Mucosa of gallbladder (tissue), 1 donor: ENCODE data around the gene PMM2. TPM values are rescaled to one million over a fixed set of nuclear protein-coding genes. Genes with fewer than 3 reads are reported as not detected.

Experiments used
- DNase-seq: peaks from one replicate; pipeline ENCODE4 v3.0.0-alpha.2; 2020; ENCODE audit warnings: low spot score
- total RNA-seq: library from RNA; stranded (reverse); gene quantifications from one replicate; pipeline ENCODE4 v1.2.1, GENCODE V29; 2021
- donor health status: DM: no; HTN: no; CAD: no.

PMM2 gene
- total RNA-seq, 1 donor from 2014 or later, result 33.2 TPM

DNA sequence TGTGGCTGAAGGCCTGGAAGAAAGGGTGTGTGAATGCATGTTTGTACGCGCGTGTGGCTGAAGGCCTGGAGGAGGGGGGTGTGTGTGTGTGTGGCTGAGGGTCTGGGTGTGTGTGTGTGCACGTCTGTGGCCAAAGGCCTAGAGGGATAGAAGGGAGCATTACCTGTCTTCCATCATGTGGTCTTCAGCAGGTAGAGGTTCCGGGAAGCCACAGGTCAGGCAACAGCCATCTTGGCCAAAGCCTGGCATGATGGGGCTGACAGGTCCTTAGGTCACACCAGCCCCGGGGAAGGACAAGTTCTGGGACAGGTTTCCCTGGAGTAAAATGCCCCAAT, 89.8 kb downstream of the PMM2 start:
- DNase-seq, result no peak

DNA sequence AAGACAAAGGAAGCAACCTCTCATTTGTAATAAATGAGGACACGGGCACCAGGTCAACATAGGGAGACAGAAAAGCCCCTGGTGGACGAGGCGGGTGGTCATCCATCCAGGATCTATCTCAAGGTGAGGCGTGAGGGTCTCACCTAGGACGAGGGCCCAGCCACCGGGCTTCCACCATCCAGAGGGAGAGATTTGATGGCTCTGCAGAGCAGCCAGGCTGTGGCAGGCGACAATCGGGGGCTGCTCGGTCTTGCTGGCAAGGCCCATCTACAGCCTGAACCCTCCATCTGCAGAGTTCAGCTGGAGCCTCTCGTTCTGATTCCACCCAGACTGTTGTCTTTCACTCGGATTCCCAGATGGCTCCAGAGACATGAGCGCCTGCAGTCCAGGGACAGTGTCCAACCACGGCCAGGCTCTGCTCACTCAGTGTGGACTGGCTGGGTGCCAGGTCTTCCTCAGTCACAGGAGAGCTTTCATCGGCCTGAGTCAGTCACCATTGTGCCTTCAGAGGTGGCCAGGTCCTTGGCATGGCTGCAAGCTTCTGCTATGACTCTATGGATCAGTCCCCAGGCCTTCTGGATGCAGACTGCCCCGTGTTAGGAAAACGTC, 90.4 kb downstream of the PMM2 start:
- DNase-seq, result no peak

DNA sequence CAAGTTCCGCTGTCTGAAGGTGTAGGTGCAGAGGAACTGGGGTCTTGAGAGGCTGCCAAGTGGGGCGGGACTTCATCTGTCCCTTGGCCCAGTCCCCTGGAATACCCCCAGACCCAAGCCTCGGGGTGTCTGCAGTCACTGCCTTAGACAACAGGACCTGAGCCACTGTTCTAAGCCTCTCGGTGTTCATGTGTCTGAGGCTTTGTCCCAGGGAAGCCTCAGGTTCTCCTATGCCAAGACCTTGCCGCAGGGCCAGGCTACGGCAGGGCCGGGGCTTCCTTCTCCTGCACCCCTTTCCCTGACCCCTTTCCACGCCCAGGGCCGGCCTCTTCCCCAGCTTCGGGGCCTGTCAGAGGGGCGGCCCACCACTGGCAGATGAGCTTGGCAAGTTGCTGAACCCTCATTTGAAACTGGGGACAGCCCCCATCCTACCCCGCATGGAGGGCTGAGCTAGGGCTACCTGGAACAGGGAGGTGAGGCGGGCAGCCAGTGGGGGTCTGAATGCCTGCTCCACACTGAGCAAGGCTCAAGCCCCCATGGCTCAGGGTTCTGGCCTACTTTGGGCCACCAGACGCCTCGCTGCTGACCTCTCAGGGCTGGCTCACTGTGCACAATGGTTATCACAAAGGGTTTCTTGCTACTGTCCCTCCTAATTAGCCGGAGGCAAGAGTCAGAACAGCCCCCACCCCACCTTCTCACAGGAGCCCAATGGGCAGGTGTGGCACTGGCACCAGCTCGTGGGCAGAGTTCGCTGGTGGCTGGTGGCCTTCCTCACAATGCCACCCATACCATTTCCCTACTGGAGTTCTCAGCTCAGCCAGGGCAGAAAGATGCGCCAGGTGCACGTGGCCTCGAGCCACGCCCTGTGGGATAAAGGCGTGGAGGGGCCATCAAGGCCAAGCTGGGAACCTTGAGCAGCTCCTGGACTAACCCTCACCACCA, 91.6 kb downstream of the PMM2 start:
- no peak for DNase-seq

DNA sequence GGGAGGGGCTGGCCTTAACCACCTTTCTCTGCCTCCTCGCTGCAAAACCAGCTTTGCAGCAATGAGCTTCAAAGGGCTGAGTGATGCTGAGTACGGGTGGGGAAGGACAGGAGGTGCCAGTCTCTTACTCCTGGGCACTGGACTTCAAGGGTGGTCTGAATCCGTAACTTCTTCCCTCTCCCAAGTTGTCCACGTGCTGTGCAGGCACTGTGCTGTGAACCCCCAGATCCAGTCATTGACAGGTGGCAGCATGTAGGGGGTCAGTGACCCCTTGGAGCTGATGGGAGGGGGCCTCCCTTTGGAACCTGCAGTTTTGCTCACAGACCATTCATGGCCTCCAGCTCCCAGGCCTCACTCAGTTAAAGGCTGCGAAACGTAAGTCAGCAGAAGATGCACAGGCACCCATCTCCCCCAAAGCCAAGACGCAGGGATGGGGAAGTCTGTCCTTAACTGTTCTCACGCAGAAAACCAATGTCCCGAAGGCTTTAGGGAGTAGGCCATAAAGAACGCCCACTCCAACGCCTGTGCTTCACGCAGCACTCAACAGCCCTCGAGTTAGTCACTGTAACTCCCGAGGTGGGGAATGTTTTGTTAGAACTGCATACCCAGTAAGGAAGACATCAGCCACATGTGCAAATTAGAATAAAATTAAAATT, 92.4 kb downstream of the PMM2 start:
- no peak for DNase-seq

DNA sequence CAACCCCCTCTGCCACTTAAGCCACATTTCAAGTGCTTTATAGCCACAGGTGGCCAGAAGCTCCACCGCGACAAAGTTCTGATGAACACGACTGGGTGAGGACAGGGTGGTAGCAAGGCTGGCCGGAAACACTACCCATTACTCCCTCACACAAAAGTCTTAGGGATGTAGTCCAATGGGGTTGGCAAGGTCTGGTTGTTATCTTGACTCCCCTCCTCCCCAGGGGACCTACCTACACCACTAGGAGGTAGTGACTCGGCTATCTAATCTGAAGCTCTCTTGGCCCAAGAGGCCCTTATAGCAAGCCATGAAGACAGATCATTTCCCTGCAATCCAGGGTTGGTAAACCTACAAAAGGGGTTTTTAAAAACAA, 92.9 kb downstream of the PMM2 start:
- no peak for DNase-seq

DNA sequence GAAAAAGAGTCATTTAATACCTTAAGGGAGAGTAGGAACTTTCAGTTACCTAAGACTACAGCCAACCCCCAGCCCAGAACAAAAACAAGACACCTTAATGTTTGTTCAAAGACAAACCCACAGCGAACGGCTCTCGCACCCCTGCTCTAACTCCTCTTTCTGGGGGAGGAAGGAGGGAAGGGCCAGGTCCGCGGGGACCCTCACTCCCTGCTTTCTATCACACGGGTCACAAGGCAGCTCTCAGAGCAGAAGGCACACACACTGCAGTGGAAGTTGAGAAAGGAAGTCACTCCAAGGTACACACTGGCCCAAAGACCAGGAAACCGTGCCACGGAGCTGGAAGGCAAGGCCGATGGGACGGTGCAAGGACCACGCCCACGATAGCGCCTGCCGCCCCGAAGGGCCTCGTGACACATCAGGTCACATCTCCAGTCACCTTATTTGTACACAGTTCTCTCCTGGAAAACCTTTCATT, 94.5 kb downstream of the PMM2 start:
- DNase-seq, result no peak

DNA sequence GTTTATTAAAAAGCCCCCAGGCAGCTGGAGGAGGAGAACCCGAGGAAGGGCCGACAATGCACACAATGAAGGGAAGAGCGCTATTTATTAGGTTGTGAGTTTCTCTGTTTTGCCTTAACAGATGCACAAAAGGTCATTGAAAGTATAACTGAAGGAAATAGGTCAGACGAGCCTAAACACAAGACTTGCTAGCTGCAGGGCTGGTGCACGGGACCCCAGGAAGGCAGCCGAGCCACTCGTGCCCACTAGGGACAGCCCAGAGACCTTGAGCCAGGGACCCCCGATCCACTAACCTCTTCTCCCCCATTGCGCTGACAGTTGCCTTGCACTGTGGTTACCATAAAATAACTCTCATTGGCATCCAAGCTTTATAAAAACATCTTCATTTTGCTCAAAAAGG, 95.8 kb downstream of the PMM2 start:
- DNase-seq, result no peak

DNA sequence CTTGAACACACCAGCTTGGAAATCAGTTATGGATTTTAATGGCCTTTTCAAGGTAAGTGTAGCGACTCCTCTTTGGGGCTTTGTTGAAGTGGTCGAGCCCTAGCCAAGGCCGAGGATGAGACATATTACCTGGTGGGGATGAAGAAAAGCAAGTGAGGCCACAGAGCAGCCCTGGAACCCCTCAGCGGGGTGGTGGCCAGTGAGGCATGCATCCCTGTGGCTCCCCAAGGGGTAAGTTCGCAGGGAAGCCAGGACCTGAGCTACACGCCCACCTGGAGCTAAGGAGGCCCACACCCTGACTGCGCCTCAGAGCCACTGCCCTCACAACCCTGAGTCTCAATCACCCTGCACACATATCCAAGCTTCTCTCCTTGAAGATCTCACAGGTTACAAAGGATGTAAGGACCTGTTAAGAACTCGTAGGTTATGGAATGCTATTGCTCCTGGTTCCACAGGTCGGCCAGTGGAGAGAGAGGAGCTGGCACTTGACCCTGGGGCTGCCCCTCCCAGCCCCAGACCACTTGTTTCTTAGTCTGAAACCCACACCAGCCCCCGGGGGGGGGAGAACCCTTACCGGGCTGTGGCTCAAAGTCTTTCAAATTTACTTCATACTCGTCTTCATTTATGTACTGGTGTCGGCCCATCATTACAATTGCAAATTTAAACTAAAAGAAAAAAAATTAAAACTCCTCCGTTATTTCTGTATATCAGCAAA, 96.5 kb downstream of the PMM2 start:
- DNase-seq, result no peak

DNA sequence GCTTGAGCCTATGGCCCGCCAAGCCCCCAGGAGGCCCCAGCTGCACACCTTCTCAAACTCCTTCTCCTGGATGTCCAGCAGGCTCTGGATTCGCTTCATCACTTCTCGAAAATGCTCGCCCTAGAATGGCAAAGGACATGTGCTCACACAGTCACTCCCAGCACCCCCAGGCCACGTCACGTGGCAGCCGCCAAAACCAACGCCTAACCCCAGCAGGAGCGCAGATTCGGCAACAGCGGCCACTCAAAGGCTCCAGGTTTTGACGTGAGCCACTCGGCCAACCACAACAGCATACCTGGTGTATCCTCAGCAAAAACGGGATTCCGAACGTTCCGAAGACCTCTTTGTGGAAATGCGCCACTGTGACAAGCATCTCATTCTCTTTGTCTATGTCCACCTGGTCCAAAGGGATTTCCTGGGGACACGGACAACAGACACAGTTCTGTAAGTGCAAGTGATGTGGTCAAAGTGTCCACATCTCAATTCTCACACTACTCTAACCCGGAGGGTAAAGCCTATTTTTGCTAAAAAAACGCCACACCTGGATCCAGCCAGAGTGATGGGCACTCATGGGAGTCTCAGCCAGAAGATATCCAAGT, 97.2 kb downstream of the PMM2 start:
- DNase-seq, result no peak

DNA sequence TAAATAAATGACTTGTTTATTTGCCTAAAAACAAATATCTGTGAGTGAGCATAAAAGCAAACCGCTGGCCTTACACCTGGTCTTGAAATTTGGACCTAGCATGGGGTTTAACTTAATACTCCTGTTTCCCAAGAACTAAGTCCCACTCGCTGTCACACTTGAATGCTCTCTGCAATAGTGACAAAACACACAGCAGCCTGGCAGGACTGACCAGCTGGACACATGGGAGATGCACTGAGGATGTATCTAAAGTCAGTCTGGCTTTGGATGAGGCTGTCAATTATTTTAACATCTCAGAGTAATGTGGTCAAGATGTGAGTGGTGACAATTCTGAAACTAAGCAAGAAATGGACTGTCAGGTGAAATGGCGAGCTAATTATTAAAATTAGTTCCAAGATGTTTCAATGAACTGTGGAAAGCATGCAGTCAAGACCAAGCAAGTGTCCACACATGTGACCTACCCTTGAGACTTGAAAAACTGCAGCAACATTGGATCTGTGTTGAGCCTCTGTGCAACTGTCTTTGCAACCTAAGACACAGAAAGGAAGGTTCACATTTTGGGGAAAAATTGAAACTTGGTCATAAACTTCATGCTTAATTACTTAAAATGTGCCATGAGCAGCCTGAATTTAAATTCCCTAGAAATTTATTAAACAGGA, 101.2 kb downstream of the PMM2 start:
- no peak for DNase-seq

Other genes with a start within 250 kb of the PMM2 start
- not detected for gene TMEM114, start 207.3 kb upstream of the PMM2 start, total RNA-seq
- gene METTL22, start 176.1 kb upstream of the PMM2 start, total RNA-seq, result 23.8 TPM
- 26.0 TPM for gene ABAT, start 123.2 kb upstream of the PMM2 start, total RNA-seq
- 11.1 TPM for gene TMEM186, start 200 bp upstream of the PMM2 start, total RNA-seq
- 68.8 TPM for gene CARHSP1, start 71.2 kb downstream of the PMM2 start, total RNA-seq
- gene LITAFD, start 84.5 kb downstream of the PMM2 start, total RNA-seq, result not detected
- 108 TPM for gene USP7, start 166.1 kb downstream of the PMM2 start, total RNA-seq